ENCODE data around the gene ADAMTS12.

DNA sequence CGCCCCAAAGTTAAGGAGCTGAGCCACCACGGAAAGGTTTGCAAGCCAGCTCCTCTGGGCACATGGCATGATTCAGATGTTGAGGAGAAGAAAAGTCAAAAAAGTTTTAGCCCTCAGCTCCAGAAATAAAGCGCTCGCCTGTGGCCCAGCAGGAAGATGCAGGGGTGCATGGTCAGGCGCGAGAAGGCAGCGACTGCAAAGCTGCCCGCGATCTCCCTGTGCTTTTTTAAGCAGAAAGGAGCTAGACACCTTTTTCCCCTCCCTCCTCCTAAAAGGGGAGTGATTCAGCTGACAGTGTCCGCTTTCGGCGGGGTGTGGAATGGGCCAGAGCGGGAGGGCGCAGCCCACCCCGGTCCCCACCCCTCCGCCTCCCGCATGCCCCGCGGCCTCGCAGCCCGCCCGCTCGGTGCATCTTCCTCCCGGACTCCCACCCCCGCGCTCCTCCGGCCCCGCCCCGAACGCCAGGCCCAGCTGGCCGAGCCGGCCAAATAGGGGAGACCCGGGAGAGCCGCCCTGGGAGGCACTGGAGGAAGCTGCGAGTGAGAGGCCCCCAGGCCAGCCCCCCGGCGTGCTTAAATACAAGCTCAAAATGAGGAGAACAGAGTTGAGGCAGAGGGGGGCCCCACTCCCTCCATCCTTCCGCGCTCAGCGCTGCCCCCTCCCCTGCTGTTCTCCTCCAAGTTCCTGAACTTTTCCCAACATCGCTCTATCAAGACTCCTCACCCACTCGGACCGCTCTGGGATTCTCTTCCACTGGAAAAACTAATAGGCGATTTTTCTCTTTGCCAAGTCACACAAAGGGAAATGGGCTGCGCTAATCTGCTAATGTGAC, at the start of gene ADAMTS12:
- TF ChIP-seq GATA2 (IDR thresholded peaks at IDR 0.05; ENCODE audit: low read depth, low read length), result no peak
- TF ChIP-seq GATA3 (IDR thresholded peaks at IDR 0.05; ENCODE audit: low read depth, low read length), result no peak

Measured in SH-SY5Y (cell line).